Glomerular visceral epithelial cell (primary cell): Measurements from ENCODE around the gene KRTAP27-1.

Experiments
- DNase-seq: peaks from one replicate; pipeline ENCODE4 v3.0.0-alpha.2; 2016; ENCODE audit errors: extremely low spot score

KRTAP27-1 gene, protein sequence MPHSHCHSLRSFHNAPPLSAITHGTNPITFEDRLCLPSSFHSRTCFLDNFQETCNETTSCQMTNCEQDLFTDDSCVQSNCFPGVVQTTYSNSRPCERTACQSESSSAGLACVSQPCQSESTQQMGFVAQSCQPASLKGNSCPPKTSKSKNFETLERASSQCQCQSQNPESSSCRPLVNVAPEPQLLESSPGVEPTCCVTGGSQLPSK

DNA sequence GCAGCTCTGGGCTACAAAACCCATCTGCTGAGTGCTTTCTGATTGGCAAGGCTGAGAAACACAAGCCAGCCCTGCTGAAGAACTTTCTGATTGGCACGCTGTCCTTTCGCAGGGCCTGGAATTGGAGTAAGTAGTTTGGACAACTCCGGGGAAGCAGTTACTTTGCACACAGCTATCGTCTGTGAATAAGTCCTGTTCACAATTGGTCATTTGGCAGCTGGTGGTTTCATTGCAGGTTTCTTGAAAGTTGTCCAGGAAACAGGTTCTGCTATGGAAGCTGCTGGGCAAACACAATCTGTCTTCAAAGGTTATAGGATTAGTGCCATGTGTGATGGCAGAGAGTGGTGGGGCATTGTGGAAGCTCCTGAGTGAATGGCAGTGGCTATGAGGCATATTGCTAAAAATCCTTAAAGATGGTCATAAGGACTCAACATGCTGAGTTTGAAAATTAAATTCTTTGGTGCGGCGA, at the start of gene KRTAP27-1:
TSS of gene KRTAP27-1 (minus strand) at position 419 of the 469 bp plus-strand sequence. CDS start at position 393, 26 bp downstream.
- no peak for DNase-seq

DNA sequence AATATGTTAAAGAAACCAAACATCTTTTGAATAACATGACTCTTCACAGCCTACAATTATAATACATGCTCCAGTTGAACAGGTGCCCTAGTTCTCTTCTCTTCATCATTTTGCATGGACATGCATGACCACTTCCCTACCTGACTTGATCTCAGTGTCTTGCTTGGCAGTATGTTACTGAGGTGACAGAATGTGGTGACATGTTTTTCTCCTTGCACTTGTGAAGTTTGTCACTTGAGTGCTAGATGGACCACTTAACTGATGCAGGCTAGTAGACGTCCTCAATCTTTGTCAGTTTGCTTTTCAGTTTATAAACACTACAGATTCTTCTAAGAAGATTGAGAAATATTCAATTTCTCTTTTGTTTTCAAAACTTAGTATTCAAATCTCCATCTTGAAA, 44.7 kb upstream of the KRTAP27-1 start:
- no peak for DNase-seq

DNA sequence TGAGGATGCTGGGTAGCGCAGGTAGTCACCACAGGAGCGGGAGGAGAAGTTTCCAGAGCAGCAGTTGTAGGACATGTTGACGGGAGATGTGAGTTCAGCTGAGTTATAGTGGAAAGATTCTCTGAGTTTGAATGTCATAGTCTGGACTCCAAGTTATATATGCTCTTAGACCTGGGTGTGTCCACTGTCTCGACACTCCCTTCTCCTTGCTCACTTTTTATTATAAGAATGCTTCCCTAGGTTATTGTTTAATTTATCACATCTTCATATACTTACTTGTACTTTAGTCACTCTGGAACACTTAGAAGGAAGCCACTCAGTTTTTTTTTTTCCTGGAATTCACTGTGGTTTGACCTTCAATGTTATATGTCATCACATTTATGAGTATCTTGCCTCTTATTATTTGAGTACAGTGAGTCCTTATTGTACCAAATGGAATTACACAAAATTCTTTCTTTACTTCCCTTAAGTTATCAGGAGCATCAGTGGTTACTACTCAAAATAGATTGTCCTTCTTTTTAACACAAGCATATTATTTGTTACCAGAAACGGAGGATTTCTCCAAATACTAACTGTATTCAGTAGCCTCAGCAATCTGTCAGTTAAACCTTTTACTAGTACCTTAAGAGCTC, 34.8 kb upstream of the KRTAP27-1 start, which contains the start of gene KRTAP13-2:
TSS of gene KRTAP13-2 (minus strand) at position 133 of the 632 bp plus-strand sequence. CDS start at position 75, 58 bp downstream.
- DNase-seq = no peak

DNA sequence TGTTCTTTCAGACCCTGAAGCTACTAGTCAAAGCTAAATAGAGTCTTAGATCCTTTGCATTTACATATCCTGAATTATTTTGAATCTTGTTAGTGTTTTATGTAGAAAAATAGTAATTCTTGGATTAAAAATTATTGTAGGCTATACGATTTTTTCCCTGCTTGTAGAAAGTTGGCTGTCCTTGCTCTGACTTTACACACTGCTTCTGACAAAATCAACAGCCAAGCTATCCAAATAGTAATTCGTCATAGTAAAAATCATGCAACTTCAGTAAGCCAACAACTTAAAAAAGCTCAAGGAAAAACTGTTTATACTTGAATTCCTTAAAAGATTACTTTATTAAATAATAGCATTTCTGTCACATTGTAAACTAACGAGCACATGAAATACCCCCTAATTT, 18.4 kb upstream of the KRTAP27-1 start:
- no peak for DNase-seq

DNA sequence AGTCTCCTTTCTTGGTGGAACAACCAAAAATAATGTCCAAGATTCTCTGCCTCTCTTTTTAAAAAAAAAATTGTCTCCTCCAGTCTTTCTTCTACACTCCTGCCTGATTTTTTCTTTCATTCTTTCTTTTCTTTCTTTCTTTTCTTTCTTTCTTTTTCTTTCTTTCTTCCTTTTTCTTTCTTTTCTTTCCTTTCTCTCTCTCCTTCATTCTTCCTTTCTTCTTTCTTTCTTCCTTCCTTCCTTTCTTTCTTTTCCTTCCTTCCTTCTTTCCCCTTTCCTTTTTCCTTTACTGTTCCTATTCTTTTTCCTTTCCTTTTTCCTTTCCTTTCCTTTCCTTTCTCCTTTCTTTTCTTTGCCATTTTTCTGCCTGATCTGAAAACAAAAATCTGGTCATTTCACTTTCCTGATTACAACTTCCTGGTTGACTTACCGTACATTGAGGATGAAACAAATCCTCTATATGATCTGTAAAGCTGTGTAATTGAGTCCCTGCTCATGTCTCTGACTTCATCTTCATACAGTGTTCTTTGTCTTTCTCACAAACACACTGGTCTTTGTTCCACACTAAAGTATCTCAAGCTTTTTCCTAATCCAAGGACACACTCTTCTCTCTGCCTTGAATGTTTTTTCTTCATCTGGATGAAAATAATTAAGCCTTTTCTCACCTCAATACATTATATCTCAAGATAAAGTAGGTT, 17.0 kb upstream of the KRTAP27-1 start:
- DNase-seq = no peak

DNA sequence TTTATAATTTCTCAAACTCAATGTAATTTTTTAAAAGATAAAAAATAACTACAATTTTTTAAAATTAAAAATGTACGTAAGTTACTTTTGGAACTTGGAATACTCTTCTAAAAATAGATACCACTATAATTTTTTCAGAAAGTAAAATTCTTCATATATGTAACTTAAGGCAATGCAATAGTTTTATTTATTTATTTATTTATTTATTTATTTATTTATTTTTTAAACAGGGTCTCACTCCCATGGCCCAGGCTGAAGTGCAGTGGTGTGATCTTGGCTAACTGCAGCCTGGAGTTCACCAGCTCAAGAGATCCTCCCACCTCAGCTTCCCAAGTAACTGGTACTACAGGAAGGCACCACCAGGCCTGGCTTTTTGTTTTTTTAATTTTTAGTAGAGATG, 14.0 kb upstream of the KRTAP27-1 start:
- no peak for DNase-seq

DNA sequence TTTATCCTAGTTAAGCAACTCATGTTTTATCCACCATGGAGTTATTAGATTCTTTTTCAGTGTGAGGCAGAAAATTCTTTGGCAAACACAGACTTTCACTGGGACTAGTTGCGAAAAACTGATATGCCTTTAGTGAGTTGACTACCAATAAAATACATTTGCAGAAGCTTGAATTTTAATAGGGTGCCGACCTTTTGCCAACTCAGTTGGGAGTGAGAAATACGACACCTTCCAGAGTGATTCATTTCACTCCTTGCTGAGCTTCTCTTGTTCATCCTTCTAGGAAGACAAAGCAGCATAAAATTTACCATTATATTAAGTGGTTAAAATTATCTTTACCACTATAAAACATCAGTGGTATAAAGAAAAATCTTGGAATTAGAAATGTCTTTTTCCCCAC, 12.1 kb upstream of the KRTAP27-1 start:
- DNase-seq = no peak

DNA sequence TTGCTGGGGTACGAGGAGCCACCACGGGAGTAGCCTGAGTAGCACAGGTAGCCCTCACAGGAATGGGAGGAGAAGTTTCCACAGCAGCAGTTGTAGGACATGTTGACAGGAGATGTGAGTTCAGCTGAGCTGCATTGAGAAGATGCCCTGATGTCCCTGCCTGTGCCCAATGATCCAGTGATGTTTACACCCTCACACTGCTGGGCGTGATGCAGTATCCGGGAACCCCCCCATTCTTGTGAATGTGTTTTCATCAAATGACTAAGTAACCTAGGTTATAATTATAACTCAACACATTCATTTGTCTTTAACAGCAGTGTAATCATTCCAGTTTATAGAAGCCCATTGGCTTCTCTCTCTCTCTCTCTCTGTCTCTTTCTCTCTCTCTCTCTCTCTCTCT, 11.0 kb upstream of the KRTAP27-1 start, which contains the start of gene KRTAP23-1:
TSS of gene KRTAP23-1 (minus strand) at position 101 of the 400 bp plus-strand sequence. CDS start at position 101, 0 bp downstream.
- no peak for DNase-seq

DNA sequence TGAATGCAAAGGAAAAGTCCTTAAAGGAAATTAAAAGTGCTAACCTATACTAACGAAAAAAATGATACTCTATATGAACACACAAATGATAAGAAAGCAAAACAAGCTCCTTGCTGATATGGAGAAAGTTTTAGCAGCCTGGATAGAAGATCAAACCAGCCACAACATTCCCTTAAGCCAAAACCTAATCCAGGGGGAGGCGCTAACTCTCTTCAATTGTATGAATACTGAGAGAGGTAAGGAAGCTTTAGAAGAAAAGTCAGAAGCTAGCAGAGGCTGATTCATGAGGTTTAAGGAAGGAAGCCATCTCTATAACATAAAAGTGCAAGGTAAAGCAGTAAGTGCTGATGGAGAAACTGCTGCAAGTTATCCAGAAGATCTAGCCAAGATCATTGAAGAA, 7.5 kb upstream of the KRTAP27-1 start:
- DNase-seq = no peak

DNA sequence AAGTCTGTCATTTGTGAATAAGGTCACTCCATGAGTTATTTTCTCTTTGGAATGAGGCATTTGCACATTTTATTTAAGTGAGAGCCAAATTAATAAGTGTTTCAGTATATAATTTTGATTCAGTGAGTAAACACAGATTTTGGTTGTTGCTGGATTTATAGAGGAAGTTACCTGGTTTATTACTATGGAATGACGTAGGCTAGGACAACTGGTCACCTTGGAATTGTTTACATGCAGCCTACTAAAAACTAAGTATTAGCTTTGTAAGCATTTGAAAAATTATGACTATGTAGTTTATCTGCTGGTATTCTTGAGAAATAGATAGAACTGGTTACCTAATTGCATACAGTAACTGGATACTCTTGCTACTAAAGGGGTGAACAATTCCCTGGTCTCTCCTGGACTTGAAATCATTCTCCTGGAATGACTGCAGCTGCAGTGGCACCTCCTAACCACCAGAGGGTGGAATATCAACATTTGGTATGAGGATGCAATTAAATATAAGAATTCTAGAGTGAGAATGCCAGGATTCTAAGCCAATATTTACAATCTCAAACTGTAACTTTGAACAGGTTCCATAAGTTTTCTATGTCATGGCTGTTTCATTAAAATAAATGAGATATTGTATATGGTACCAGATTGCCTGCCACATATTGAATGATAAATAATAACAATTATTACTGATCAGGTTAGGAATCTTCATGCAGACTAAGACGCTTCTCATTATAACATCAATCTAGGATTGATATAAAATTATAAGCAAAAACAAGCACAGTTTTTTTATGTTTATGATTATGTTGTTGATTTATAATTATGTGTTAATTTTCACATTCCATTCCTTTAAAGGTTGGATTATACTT, 3.5 kb upstream of the KRTAP27-1 start:
- DNase-seq = no peak

DNA sequence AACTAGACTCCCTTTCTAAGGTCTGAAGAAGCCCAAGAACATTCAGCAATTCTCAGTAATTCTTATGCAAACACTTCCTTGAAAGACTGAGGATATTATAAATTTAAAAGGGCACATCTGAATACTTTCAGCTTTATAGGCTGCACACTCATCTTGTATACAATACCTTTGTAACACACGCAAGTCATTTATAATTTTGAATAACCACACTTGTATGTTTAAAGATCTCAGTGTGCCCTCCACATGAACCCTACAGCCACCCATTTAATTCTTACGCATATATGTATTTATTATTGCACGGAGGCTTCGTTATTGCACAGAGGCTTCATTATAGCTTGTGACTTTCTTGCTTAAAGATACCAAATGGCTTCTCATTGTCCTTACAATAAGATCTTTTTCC, 1.2 kb upstream of the KRTAP27-1 start:
- no peak for DNase-seq

DNA sequence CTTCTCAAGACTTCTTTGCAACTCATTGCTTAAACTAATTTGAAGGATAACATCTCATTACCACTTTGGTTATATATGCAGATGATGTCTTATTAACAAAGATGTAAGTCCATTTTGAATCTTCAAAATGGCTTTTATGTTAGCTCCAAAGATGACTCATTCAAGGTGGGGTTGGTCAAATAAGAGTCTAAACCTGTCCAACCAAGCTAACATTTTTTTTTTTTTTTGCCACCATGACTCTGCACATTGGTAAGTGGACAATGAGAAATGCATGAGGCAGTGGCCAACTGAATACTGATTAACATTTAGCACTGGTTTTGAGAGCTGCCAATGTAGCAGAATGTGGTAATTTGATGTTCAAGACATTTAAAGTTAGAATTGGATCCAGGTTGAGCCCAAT, 278 bp upstream of the KRTAP27-1 start:
- no peak for DNase-seq

DNA sequence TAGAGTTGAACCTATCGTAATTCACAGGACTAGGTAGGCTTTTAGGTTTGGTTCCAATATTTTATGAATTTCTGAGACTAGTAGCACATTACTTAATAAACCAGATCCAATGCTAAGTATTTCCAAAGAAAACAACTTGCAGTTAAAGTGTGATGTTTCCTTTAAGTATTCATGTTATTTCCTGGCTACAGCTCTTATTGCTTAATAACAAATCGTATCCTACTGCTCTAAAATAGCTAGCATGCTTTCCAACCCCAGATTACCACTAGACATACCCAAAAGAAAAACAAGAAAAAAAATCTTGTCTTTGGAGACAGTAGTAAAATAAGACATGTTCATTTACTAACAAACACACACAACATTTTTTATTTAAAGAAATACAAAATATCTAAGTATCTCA, 898 bp downstream of the KRTAP27-1 start:
- no peak for DNase-seq

DNA sequence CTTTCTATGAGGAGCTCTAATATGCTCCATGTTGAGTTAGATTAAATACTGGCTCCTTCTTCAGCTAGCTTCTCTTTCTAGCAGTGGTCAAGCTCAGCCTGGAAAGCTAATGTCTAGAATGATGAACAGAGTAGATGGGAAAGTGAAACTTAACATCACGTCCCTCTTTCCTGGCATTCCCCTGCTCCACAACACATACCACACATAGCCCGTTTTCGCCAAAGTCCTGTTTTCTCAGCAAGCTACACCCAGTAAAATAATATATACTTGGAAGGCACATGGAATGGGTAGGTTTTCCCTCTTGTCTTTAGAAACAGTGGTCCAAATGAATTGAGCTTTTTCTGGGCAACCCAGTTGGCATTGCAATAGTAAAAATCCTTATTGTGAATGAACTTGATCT, 3.8 kb downstream of the KRTAP27-1 start:
- DNase-seq = no peak

DNA sequence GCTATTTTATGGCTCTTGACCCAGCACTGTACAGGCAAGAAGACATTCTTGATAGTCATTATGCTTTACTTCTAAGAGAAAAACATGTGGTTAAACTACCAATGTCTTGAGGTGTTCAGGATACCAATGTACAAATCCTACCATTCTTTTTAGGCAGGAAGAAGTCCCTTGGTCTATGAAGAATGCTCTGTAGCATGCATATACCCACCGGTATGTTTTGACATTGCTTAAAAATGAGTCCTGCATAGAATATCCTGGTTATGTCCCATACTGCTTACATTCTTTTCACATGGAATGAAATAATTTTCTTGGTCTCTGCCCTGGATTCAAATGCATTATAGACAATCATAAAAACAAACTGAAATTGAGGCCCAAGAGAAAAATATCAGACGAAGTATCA, 4.8 kb downstream of the KRTAP27-1 start:
- DNase-seq = no peak

DNA sequence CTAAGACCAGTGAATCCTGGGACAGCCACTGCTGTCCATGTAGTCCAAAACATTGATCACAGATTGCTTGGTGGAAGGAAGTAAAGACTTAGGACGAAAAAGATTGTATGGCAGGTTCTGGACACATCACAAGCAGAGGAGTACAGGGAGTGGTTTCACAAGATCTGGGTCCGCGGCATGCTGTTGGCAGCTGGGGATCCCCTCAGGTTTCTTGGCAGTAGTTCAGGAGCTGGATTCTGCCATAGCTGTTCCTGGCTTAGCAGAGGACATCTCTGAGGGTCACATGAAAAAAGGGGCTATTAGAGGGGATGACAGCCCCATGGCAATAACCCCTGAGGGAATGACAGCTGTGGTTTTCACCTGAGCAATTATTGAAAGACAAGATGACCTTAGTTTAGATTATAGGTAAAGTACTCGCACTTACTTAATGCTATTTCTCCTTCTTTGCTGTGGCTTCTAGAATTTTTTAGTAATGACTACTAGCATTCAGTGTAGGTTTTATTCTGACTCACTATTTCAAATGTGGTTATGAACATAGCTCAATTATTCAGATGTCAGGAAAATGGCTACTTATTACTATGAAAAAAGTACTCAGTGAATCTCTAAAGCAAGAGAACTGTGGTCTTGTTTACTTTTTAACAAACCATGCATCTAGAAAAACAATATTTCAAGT, 8.2 kb downstream of the KRTAP27-1 start:
- DNase-seq = no peak

DNA sequence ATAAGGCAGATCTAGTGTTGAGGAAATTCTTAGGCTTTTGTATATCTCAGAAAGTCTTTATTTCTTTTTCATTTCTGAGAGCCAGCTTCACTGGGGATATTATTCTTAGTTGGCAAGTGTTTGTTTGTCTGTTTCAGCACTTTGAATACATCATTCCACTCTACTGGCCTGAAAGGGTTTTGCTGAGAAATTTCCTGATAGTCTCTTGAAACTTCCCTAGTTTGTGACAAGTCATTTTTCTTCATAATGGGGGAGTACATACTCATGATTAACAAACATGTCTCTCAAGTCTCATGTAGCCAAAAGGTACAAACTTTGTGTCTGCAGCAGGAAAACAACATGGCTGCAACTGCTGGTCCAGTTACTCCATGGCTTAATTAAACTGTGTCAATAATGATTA, 11.1 kb downstream of the KRTAP27-1 start:
- no peak for DNase-seq

DNA sequence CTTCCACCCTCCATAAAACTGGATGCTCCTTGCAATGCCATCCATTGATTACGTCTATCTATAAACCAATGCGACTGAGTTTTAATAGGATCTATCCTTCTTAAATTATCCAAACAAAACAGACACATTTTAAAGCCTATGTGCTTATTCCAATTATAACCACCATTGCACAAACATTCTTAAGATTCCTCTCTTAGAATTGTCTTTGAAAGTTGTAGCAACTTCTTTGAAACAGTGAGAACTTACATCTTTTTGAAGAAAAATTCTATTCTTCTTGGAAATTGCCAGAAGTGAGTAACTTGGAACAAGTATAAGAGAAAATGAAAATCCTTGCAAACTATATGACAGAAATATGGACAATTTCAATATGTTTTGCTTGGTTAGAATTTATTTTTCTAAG, 17.3 kb downstream of the KRTAP27-1 start, which contains the start of gene KRTAP26-1:
TSS of gene KRTAP26-1 (minus strand) at position 101 of the 400 bp plus-strand sequence. CDS start 280 bp downstream, outside the sequence.
- no peak for DNase-seq

DNA sequence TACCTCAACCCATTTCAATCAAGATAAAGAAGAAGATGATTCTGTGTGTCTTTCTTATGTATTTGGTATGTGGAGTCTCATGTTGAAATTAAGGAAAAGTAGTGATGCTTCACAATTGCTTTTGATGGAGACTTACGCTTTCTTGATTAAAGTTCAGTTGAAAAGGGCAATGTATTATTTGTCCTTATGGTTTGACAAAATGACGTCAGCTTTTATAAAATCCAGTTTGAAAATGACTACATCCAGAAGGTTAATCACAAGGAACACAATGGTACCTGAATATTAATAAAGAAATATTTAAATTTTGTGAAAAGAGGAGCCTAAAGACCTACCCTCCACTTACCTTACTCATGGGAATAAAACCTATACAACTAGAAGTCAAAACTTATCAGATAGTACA, 21.8 kb downstream of the KRTAP27-1 start:
- DNase-seq = no peak

DNA sequence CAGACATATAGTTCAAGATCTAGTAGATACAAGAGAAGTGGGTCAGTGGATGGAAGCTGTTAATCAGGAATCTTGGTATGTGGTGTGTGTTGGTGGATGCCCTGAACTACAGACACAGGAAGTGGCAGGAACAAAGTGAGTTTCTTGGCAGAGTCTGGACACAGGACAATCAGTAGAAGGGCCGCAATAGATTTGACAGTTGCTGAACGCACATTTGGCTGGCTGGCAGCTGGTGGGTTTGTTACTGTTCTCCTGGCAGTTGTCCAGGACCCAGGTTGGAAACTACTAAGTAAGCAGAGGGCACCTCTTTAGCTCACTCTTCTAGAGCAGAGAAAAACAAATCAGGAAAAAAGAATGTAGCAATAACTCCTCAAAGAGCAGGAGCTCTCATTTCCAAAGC, 30.6 kb downstream of the KRTAP27-1 start:
- DNase-seq = no peak

DNA sequence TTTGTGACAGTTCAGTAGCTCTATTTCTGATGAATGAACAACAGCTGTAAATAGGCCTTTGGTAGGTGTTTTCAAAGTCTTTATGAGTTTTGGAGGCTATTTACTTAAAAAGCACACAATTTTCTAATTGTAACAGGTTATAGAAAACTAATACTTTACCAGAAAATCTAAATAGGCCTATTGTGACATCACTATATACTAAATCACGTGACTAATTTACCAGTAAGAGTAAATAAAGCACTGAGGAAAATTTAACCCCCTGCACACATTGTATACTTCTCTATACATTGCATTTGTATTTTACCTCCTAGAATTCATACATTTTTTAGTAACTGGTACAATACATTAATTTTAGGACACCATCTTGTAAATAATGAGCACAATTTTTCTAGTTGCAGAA, 32.4 kb downstream of the KRTAP27-1 start:
- DNase-seq = no peak
